ENCODE measurements around the gene SENP8. TPM values are rescaled to one million over a fixed set of nuclear protein-coding genes. Genes with fewer than 3 reads are reported as not detected.

The SENP8 gene
- total RNA-seq, 4 donors from 2014 or later = 1.2 to 2.2 (median 1.9) TPM

- TF ChIP-seq POLR2A (IDR thresholded peaks at IDR 0.05) = no peak
- Histone ChIP-seq H3K36me3 (no peaks in the 10 kb centered on the region), H3K9me3 (no peaks in the 10 kb centered on the region), H3K4me3 (peak overlapping the region in 3 of 4 donors; percentile 17 to 45 (median 38)), H3K27me3 (peaks cover 0 to 29% of the 10 kb centered on the region in 2 donors), H3K27ac (peak overlapping the region in 2 of 4 donors; percentile 45 to 68), H3K4me1 (peaks cover 0 to 44% (median 25%) of the 10 kb centered on the region in 4 donors)
- WGBS, 2 donors = 36 to 47% methylated on average over 7 to 11 of the region's 12 CpGs
- no peak for DNase-seq (ENCODE audit: low spot score in 2 of 2)
Measured at GRCh38 chr15:72183781-72184164, 65.6 kb downstream of the SENP8 start.

GRCh38 chr15:72184165-72184811 lies 66.1 kb downstream of the SENP8 start:
- H3K9me3 ChIP-seq = no peaks in the 10 kb centered on the region
- H3K36me3 ChIP-seq = no peaks in the 10 kb centered on the region
- TF ChIP-seq, protein P1, sequence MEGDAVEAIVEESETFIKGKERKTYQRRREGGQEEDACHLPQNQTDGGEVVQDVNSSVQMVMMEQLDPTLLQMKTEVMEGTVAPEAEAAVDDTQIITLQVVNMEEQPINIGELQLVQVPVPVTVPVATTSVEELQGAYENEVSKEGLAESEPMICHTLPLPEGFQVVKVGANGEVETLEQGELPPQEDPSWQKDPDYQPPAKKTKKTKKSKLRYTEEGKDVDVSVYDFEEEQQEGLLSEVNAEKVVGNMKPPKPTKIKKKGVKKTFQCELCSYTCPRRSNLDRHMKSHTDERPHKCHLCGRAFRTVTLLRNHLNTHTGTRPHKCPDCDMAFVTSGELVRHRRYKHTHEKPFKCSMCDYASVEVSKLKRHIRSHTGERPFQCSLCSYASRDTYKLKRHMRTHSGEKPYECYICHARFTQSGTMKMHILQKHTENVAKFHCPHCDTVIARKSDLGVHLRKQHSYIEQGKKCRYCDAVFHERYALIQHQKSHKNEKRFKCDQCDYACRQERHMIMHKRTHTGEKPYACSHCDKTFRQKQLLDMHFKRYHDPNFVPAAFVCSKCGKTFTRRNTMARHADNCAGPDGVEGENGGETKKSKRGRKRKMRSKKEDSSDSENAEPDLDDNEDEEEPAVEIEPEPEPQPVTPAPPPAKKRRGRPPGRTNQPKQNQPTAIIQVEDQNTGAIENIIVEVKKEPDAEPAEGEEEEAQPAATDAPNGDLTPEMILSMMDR (IDR thresholded peaks at IDR 0.05) = no peak
- TF ChIP-seq EP300 (IDR thresholded peaks at IDR 0.05) (no peak), POLR2A (IDR thresholded peaks at IDR 0.05) (no peak)
- WGBS, 2 donors = 8 to 12% methylated on average over 12 to 28 of the region's 34 CpGs
- no peak for DNase-seq (ENCODE audit: low spot score in 2 of 2)
- H3K27ac ChIP-seq = peak overlapping the region in 3 of 4 donors; percentile 26 to 68 (median 45)
- H3K4me1 ChIP-seq = peaks cover 0 to 39% (median 21%) of the 10 kb centered on the region in 4 donors
- peaks cover 0 to 29% of the 10 kb centered on the region in 2 donors for H3K27me3 ChIP-seq
- peak overlapping the region; percentile 17 to 45 (median 28) for H3K4me3 ChIP-seq

GRCh38 chr15:72189250-72189902 lies 71.2 kb downstream of the SENP8 start:
- Histone ChIP-seq H3K36me3 (no peaks in the 10 kb centered on the region), H3K27ac (no peak overlapping the region), H3K27me3 (peaks cover 0 to 31% of the 10 kb centered on the region in 2 donors), H3K9me3 (no peaks in the 10 kb centered on the region), H3K4me3 (no peak overlapping the region), H3K4me1 (peaks cover 0 to 2% (median under 1%) of the 10 kb centered on the region in 4 donors)
- no peak for DNase-seq (ENCODE audit: low spot score in 2 of 2)
- WGBS, 2 donors = 95 to 97% methylated on average over 2 of the region's 2 CpGs
- TF ChIP-seq POLR2A (IDR thresholded peaks at IDR 0.05) (no peak), EP300 (IDR thresholded peaks at IDR 0.05) (no peak)
- TF ChIP-seq, protein P1 (IDR thresholded peaks at IDR 0.05) = no peak

DNA sequence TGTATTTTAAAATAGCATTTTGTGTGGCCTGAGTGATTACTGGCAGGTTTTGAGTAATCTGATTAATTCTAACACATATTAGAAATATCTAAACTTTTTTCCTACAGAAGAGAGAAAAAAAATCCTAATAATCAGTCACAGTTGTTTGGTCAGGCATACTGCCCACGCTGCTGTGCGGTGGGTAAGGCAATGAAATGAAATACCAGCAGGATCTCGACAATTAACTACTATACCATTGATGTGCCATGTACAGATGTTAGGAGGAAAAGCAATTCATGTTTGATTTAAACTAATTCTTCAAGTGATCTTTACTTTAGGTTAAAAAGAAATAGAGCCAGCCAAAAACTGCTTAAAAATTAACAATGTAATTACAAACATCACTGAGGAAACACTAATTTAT lies 74.2 kb downstream of the SENP8 start:
- peaks cover 0 to 15% (median 0%) of the 10 kb centered on the region in 4 donors for H3K4me1 ChIP-seq
- no peak overlapping the region for H3K4me3 ChIP-seq
- no peaks in the 10 kb centered on the region for H3K9me3 ChIP-seq
- WGBS, 2 donors = 37 to 46% methylated on average over 3 of the region's 3 CpGs
- TF ChIP-seq EP300 (IDR thresholded peaks at IDR 0.05) = no peak
- no peak for TF ChIP-seq POLR2A (IDR thresholded peaks at IDR 0.05)
- TF ChIP-seq, protein P1 (IDR thresholded peaks at IDR 0.05) = no peak
- no peaks in the 10 kb centered on the region for H3K36me3 ChIP-seq
- DNase-seq (ENCODE audit: low spot score in 2 of 2) = no peak
- H3K27me3 ChIP-seq = peaks cover 0 to 11% of the 10 kb centered on the region in 2 donors
- no peak overlapping the region for H3K27ac ChIP-seq

Other genes starting within 250 kb of the SENP8 start
- 10 to 100 TPM; 61.2 to 99.9 (median 79.9) TPM for gene MYO9A, start 253 bp upstream of the SENP8 start, total RNA-seq
- 1 to 10 TPM; 1.1 to 2.9 (median 2.2) TPM for gene GRAMD2A, start 79.4 kb downstream of the SENP8 start, total RNA-seq
- gene PKM, start 112.8 kb downstream of the SENP8 start, total RNA-seq = 100 to 1,000 TPM; 261 to 293 (median 272) TPM
- 10 to 100 TPM; 59.2 to 76.8 (median 65.1) TPM for gene PARP6, start 154.2 kb downstream of the SENP8 start, total RNA-seq
- gene CELF6, start 201.8 kb downstream of the SENP8 start, total RNA-seq = 10 to 100 TPM in 1 of 4 donors, 1 to 10 TPM in 3; 6.0 to 10.4 (median 7.4) TPM

All from tibial nerve (tissue), 4 donors.